Measurements from ENCODE around the gene POC1B.

Gene POC1B

GRCh38 chr12:89393551-89394121 is 132.2 kb downstream of the POC1B start:
- TF ChIP-seq CTCF (conservative IDR thresholded peaks at IDR 0.05; ENCODE audit: low read depth, low read length) = no peak
- H3K27me3 ChIP-seq (ENCODE audit: insufficient read depth, low read depth) = no peaks in the 10 kb centered on the region
- no peaks in the 10 kb centered on the region for H4K20me1 ChIP-seq (ENCODE audit: insufficient read depth)
- no peak overlapping the region for H3K9ac ChIP-seq
- no peak overlapping the region for H2AFZ ChIP-seq (ENCODE audit: low read depth)
- no peak overlapping the region for H3K4me3 ChIP-seq (IDR thresholded peaks at IDR 0.05; ENCODE audit: insufficient read depth, low read depth, low read length)
- no peaks in the 10 kb centered on the region for H3K36me3 ChIP-seq (ENCODE audit: insufficient read depth)
- H3K4me2 ChIP-seq = no peak overlapping the region
- H3K79me2 ChIP-seq (ENCODE audit: insufficient read depth, low read depth) = no peaks in the 10 kb centered on the region
- no peaks in the 10 kb centered on the region for H3K4me1 ChIP-seq (ENCODE audit: low read depth, poor library complexity, severe bottlenecking)
- H3K27ac ChIP-seq = no peak overlapping the region

- no peaks in the 10 kb centered on the region for H4K20me1 ChIP-seq (ENCODE audit: insufficient read depth)
- no peaks in the 10 kb centered on the region for H3K36me3 ChIP-seq (ENCODE audit: insufficient read depth)
- H3K4me3 ChIP-seq (IDR thresholded peaks at IDR 0.05; ENCODE audit: insufficient read depth, low read depth, low read length) = no peak overlapping the region
- no peak for TF ChIP-seq CTCF (conservative IDR thresholded peaks at IDR 0.05; ENCODE audit: low read depth, low read length)
- no peaks in the 10 kb centered on the region for H3K4me1 ChIP-seq (ENCODE audit: low read depth, poor library complexity, severe bottlenecking)
- no peak overlapping the region for H2AFZ ChIP-seq (ENCODE audit: low read depth)
- no peaks in the 10 kb centered on the region for H3K79me2 ChIP-seq (ENCODE audit: insufficient read depth, low read depth)
- no peak overlapping the region for H3K4me2 ChIP-seq
- no peak overlapping the region for H3K9ac ChIP-seq
- no peaks in the 10 kb centered on the region for H3K27me3 ChIP-seq (ENCODE audit: insufficient read depth, low read depth)
- no peak overlapping the region for H3K27ac ChIP-seq
These were observed 133.5 kb downstream of the POC1B start for GRCh38 chr12:89392391-89392790.

- no peaks in the 10 kb centered on the region for H3K79me2 ChIP-seq (ENCODE audit: insufficient read depth, low read depth)
These were observed 134.0 kb downstream of the POC1B start for GRCh38 chr12:89391726-89392336.

GRCh38 chr12:89390802-89391673 is 134.8 kb downstream of the POC1B start:
- Histone ChIP-seq H2AFZ (ENCODE audit: low read depth) (no peak overlapping the region), H3K9ac (no peak overlapping the region), H3K4me1 (ENCODE audit: low read depth, poor library complexity, severe bottlenecking) (peaks cover 3% of the 10 kb centered on the region), H3K4me3 (IDR thresholded peaks at IDR 0.05; ENCODE audit: insufficient read depth, low read depth, low read length) (no peak overlapping the region), H4K20me1 (ENCODE audit: insufficient read depth) (no peaks in the 10 kb centered on the region), H3K36me3 (ENCODE audit: insufficient read depth) (no peaks in the 10 kb centered on the region), H3K79me2 (ENCODE audit: insufficient read depth, low read depth) (no peaks in the 10 kb centered on the region), H3K27me3 (ENCODE audit: insufficient read depth, low read depth) (no peaks in the 10 kb centered on the region), H3K27ac (no peak overlapping the region), H3K4me2 (no peak overlapping the region)
- TF ChIP-seq CTCF (conservative IDR thresholded peaks at IDR 0.05; ENCODE audit: low read depth, low read length) = no peak

More at GRCh38 chr12:89391726-89392336, 134.0 kb downstream of the POC1B start:
- Histone ChIP-seq H3K4me3 (IDR thresholded peaks at IDR 0.05; ENCODE audit: insufficient read depth, low read depth, low read length) (no peak overlapping the region), H3K27me3 (ENCODE audit: insufficient read depth, low read depth) (no peaks in the 10 kb centered on the region), H2AFZ (ENCODE audit: low read depth) (no peak overlapping the region), H3K4me1 (ENCODE audit: low read depth, poor library complexity, severe bottlenecking) (no peaks in the 10 kb centered on the region), H4K20me1 (ENCODE audit: insufficient read depth) (no peaks in the 10 kb centered on the region), H3K27ac (no peak overlapping the region), H3K4me2 (no peak overlapping the region), H3K36me3 (ENCODE audit: insufficient read depth) (no peaks in the 10 kb centered on the region), H3K9ac (no peak overlapping the region)
- no peak for TF ChIP-seq CTCF (conservative IDR thresholded peaks at IDR 0.05; ENCODE audit: low read depth, low read length)
